ENCODE results near the gene RTN4RL2.

- TF ChIP-seq, protein P1, sequence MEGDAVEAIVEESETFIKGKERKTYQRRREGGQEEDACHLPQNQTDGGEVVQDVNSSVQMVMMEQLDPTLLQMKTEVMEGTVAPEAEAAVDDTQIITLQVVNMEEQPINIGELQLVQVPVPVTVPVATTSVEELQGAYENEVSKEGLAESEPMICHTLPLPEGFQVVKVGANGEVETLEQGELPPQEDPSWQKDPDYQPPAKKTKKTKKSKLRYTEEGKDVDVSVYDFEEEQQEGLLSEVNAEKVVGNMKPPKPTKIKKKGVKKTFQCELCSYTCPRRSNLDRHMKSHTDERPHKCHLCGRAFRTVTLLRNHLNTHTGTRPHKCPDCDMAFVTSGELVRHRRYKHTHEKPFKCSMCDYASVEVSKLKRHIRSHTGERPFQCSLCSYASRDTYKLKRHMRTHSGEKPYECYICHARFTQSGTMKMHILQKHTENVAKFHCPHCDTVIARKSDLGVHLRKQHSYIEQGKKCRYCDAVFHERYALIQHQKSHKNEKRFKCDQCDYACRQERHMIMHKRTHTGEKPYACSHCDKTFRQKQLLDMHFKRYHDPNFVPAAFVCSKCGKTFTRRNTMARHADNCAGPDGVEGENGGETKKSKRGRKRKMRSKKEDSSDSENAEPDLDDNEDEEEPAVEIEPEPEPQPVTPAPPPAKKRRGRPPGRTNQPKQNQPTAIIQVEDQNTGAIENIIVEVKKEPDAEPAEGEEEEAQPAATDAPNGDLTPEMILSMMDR (IDR thresholded peaks at IDR 0.05) = no peak
- TF ChIP-seq POLR2A (IDR thresholded peaks at IDR 0.05) (no peak), POLR2AphosphoS5 (IDR thresholded peaks at IDR 0.05) (no peak), EP300 (IDR thresholded peaks at IDR 0.05) (no peak)
Measured at GRCh38 chr11:57414612-57415212, 45.6 kb upstream of the RTN4RL2 start.

Data from stomach (tissue), 4 donors.